ENCODE measurements around the gene ADAMTS1. TPM values are rescaled to one million over a fixed set of nuclear protein-coding genes. Genes with fewer than 3 reads are reported as not detected.

Gene ADAMTS1
- total RNA-seq, 1 experiment from 2014 or later, result 17.8 TPM

- Histone ChIP-seq H3K14ac (ENCODE audit: insufficient read depth, low read length) (no peak overlapping the region), H3K4ac (ENCODE audit: low read depth, low read length) (no peak overlapping the region), H3K4me1 (ENCODE audit: insufficient read depth, low read length) (no peaks in the 10 kb centered on the region), H3K9ac (ENCODE audit: extremely low read depth, insufficient read length, low read length) (no peak overlapping the region), H3K27me3 (ENCODE audit: insufficient read depth, low read length) (no peaks in the 10 kb centered on the region), H2BK120ac (ENCODE audit: low read depth, low read length, poor library complexity, severe bottlenecking) (no peak overlapping the region), H4K91ac (ENCODE audit: insufficient read length, low read depth, low read length) (no peak overlapping the region), H3K79me1 (ENCODE audit: insufficient read depth, low read depth, low read length, poor library complexity, severe bottlenecking) (no peaks in the 10 kb centered on the region), H3K23ac (ENCODE audit: insufficient read length, low read depth, low read length) (no peak overlapping the region), H3K4me2 (ENCODE audit: insufficient read depth, insufficient read length, low read length) (no peak overlapping the region), H2AK5ac (ENCODE audit: insufficient read length, low read length) (no peak overlapping the region), H4K8ac (replicated peaks; ENCODE audit: insufficient read length, low read depth, low read length) (no peak overlapping the region), H2AFZ (ENCODE audit: low read length) (no peak overlapping the region), H3K56ac (ENCODE audit: insufficient read length, low read depth, low read length) (no peak overlapping the region), H2BK20ac (ENCODE audit: low read depth, low read length, poor library complexity, severe bottlenecking) (no peak overlapping the region), H3K27ac (ENCODE audit: insufficient read length, low read depth, low read length) (no peak overlapping the region), H3K23me2 (ENCODE audit: insufficient read length, low read depth, low read length, poor library complexity, severe bottlenecking) (no peaks in the 10 kb centered on the region), H2BK5ac (ENCODE audit: insufficient read length, low read length) (no peak overlapping the region), H3T11ph (ENCODE audit: low read length) (no peak overlapping the region), H3K9me3 (ENCODE audit: control insufficient read depth, low read depth, low read length) (no peaks in the 10 kb centered on the region), H2BK12ac (ENCODE audit: insufficient read length, low read depth, low read length) (no peak overlapping the region), H4K20me1 (ENCODE audit: control insufficient read depth, insufficient read depth, insufficient read length) (no peaks in the 10 kb centered on the region), H2BK15ac (ENCODE audit: low read depth, low read length) (no peak overlapping the region), H4K5ac (ENCODE audit: insufficient read length, low read depth, low read length) (no peak overlapping the region), H3K79me2 (ENCODE audit: insufficient read depth, low read length) (no peaks in the 10 kb centered on the region), H3K18ac (ENCODE audit: insufficient read length, low read depth, low read length) (no peak overlapping the region)
- no peaks in the 10 kb centered on the region for H3K36me3 Mint-ChIP-seq (ENCODE audit: insufficient read depth in 1 of 3, low read depth in 3 of 3)
- DNase-seq, result no peak
- no peak overlapping the region for H3K27ac Mint-ChIP-seq
- no peaks in the 10 kb centered on the region for H3K27me3 Mint-ChIP-seq (ENCODE audit: low read depth)
- no peaks in the 10 kb centered on the region for H3K9me3 Mint-ChIP-seq
- TF ChIP-seq CTCF (conservative IDR thresholded peaks at IDR 0.05), result no peak
- H3K4me1 Mint-ChIP-seq, result peaks cover 18% of the 10 kb centered on the region in 2 experiments
- H3K4me3 Mint-ChIP-seq, result no peak overlapping the region
Measured at GRCh38 chr21:26815197-26815596, 30.0 kb downstream of the ADAMTS1 start.
